Activated naive CD8-positive, alpha-beta T cell treated with anti-CD3 and anti-CD28 coated beads, Interleukin-2, amount 10 ng/mL, durations not matched to agents 7 days and 5 days (primary cell): ENCODE data around the gene BRWD1. TPM values are rescaled to one million over a fixed set of nuclear protein-coding genes. Genes with fewer than 3 reads are reported as not detected.
A peak's percentile ranks its signal among the peaks of the same experiment; 100 is the strongest.

Source experiments
- ATAC-seq: fragments of 150-1000 bp; cut with Tn5 transposase; one replicate; pipeline ENCODE4 v1.10.0; 2021; ENCODE audit warnings: low read depth, moderate library complexity
- POLR2A ChIA-PET: fragments of 350-600 bp; sonication (Branson Sonifier 250); formaldehyde crosslinking; loops from one replicate; lab custom pipeline; 2021; ENCODE audit warnings: antibody characterized with exemption; lab: Charles Lee
- DNase-seq: peaks from one replicate; pipeline ENCODE4 v3.0.0; 2021
- H3K27ac Mint-ChIP-seq: one replicate; pipeline ENCODE4 v1.8.0; 2022; ENCODE audit warnings: mild to moderate bottlenecking, mixed read lengths
- H3K27me3 Mint-ChIP-seq: one replicate; pipeline ENCODE4 v1.8.0; 2022; ENCODE audit warnings: mild to moderate bottlenecking, moderate library complexity, mixed read lengths
- H3K36me3 Mint-ChIP-seq: one replicate; pipeline ENCODE4 v1.8.0; 2021; ENCODE audit warnings: mild to moderate bottlenecking, mixed read lengths
- H3K4me1 Mint-ChIP-seq: one replicate; pipeline ENCODE4 v1.8.0; 2021; ENCODE audit warnings: mixed read lengths
- H3K4me3 Mint-ChIP-seq: one replicate; pipeline ENCODE4 v1.8.0; 2022; ENCODE audit warnings: mild to moderate bottlenecking, moderate library complexity, mixed read lengths
- H3K9me3 Mint-ChIP-seq: one replicate; pipeline ENCODE4 v1.8.0; 2021; ENCODE audit warnings: mixed read lengths
- total RNA-seq, 2 experiments: library from RNA; stranded (reverse); gene quantifications; one replicate each; pipeline ENCODE4 v1.2.3, GENCODE V29; 2021

Gene BRWD1
- total RNA-seq, 2 experiments from 2014 or later = 53.5 to 62.9 TPM

GRCh38 chr21:39319814-39320332 lies 6.4 kb upstream of the BRWD1 start:
- H3K4me1 Mint-ChIP-seq = peaks cover 6% of the 10 kb centered on the region
- no peak overlapping the region for H3K4me3 Mint-ChIP-seq
- H3K27me3 Mint-ChIP-seq = peaks cover 15% of the 10 kb centered on the region
- POLR2A ChIA-PET = no interaction called here
- H3K27ac Mint-ChIP-seq = no peak overlapping the region
- ATAC-seq = no peak
- H3K36me3 Mint-ChIP-seq = no peaks in the 10 kb centered on the region
- DNase-seq = no peak
- H3K9me3 Mint-ChIP-seq = no peaks in the 10 kb centered on the region

- POLR2A ChIA-PET = no interaction called here
- DNase-seq (no peak), ATAC-seq (no peak)
- no peak overlapping the region for H3K27ac Mint-ChIP-seq
- H3K36me3 Mint-ChIP-seq = no peaks in the 10 kb centered on the region
- no peak overlapping the region for H3K4me3 Mint-ChIP-seq
- H3K4me1 Mint-ChIP-seq = peaks cover 9% of the 10 kb centered on the region
- peaks cover 12% of the 10 kb centered on the region for H3K27me3 Mint-ChIP-seq
- no peaks in the 10 kb centered on the region for H3K9me3 Mint-ChIP-seq
Measured at GRCh38 chr21:39319251-39319756, 5.9 kb upstream of the BRWD1 start.

- Mint-ChIP-seq H3K4me3 (no peak overlapping the region), H3K36me3 (no peaks in the 10 kb centered on the region), H3K27me3 (peaks cover 8% of the 10 kb centered on the region), H3K9me3 (no peaks in the 10 kb centered on the region), H3K27ac (no peak overlapping the region), H3K4me1 (peaks cover 12% of the 10 kb centered on the region)
- POLR2A ChIA-PET = interaction anchor here (0.8 kb wide), 1 partner anchor 31 kb away, joined by 3 read pairs; no protein-coding TSS in a partner anchor
- DNase-seq (no peak), ATAC-seq (no peak)
Measured at GRCh38 chr21:39318091-39318959, 4.9 kb upstream of the BRWD1 start.

- ATAC-seq (no peak), DNase-seq (no peak)
- Mint-ChIP-seq H3K4me1 (peaks cover 12% of the 10 kb centered on the region), H3K27ac (no peak overlapping the region), H3K9me3 (no peaks in the 10 kb centered on the region), H3K36me3 (no peaks in the 10 kb centered on the region), H3K27me3 (peaks cover 8% of the 10 kb centered on the region), H3K4me3 (no peak overlapping the region)
- POLR2A ChIA-PET = interaction anchor here (0.8 kb wide), 1 partner anchor 32 kb away, joined by 3 read pairs; no protein-coding TSS in a partner anchor
Measured at GRCh38 chr21:39317134-39318090, 4.0 kb upstream of the BRWD1 start.

GRCh38 chr21:39316729-39317128 lies 3.3 kb upstream of the BRWD1 start:
- Mint-ChIP-seq H3K9me3 (no peaks in the 10 kb centered on the region), H3K4me3 (no peak overlapping the region), H3K27me3 (peaks cover 8% of the 10 kb centered on the region), H3K27ac (no peak overlapping the region), H3K4me1 (peaks cover 18% of the 10 kb centered on the region), H3K36me3 (peaks cover 3% of the 10 kb centered on the region)
- ATAC-seq (no peak), DNase-seq (no peak)
- POLR2A ChIA-PET = no interaction called here

GRCh38 chr21:39315603-39316445 lies 2.4 kb upstream of the BRWD1 start:
- Mint-ChIP-seq H3K4me3 (no peak overlapping the region), H3K27me3 (peaks cover 6% of the 10 kb centered on the region), H3K36me3 (peaks cover 5% of the 10 kb centered on the region), H3K27ac (no peak overlapping the region), H3K4me1 (peaks cover 16% of the 10 kb centered on the region), H3K9me3 (no peaks in the 10 kb centered on the region)
- POLR2A ChIA-PET = interaction anchor here (0.6 to 5.2 kb wide), 2 partner anchors 31 to 510 kb away, joined by 3 to 78 read pairs; partner anchors contain the start of genes ETS2 and HMGN1
- DNase-seq (no peak), ATAC-seq (no peak)

- H3K27me3 Mint-ChIP-seq = peaks cover 6% of the 10 kb centered on the region
- POLR2A ChIA-PET = interaction anchor here (0.6 to 5.2 kb wide), 9 partner anchors 12 to 131 kb away, joined by 3 to 78 read pairs (median 4); partner anchors contain the start of genes HMGN1 and PSMG1
- peak; percentile 17 for ATAC-seq
Measured at GRCh38 chr21:39314143-39315027, 953 bp upstream of the BRWD1 start.

GRCh38 chr21:39313042-39313570 lies 326 bp downstream of the BRWD1 start:
- H3K4me1 Mint-ChIP-seq = peaks cover 21% of the 10 kb centered on the region

More at GRCh38 chr21:39314143-39315027, 953 bp upstream of the BRWD1 start:
- DNase-seq = no peak
- H3K9me3 Mint-ChIP-seq = no peaks in the 10 kb centered on the region
- H3K27ac Mint-ChIP-seq = peak overlapping the region; percentile 94
- H3K36me3 Mint-ChIP-seq = peaks cover 10% of the 10 kb centered on the region
- peaks cover 19% of the 10 kb centered on the region for H3K4me1 Mint-ChIP-seq
- peak overlapping the region; percentile 95 for H3K4me3 Mint-ChIP-seq

GRCh38 chr21:39312112-39313041 lies 1.1 kb downstream of the BRWD1 start:
- Mint-ChIP-seq H3K27ac (peak overlapping the region; percentile 92), H3K4me1 (peaks cover 21% of the 10 kb centered on the region), H3K27me3 (peaks cover 4% of the 10 kb centered on the region), H3K36me3 (peaks cover 13% of the 10 kb centered on the region), H3K4me3 (peak overlapping the region; percentile 88), H3K9me3 (no peaks in the 10 kb centered on the region)
- POLR2A ChIA-PET = interaction anchor here (0.6 to 5.2 kb wide), 6 partner anchors 11 to 129 kb away, joined by 3 to 78 read pairs (median 8); partner anchors contain the start of genes HMGN1 and PSMG1
- DNase-seq (peak; percentile 97), ATAC-seq (peak; percentile 73)

More at GRCh38 chr21:39313042-39313570, 326 bp downstream of the BRWD1 start:
- H3K27ac Mint-ChIP-seq = peak overlapping the region; percentile 92
- ATAC-seq = peak; percentile 28
- H3K27me3 Mint-ChIP-seq = peaks cover 4% of the 10 kb centered on the region
- no peaks in the 10 kb centered on the region for H3K9me3 Mint-ChIP-seq
- H3K4me3 Mint-ChIP-seq = peak overlapping the region; percentile 95
- peaks cover 13% of the 10 kb centered on the region for H3K36me3 Mint-ChIP-seq
- POLR2A ChIA-PET = interaction anchor here (0.6 to 5.2 kb wide), 9 partner anchors 12 to 130 kb away, joined by 3 to 78 read pairs (median 6); partner anchors contain the start of genes HMGN1 and PSMG1
- DNase-seq = no peak

- H3K4me3 Mint-ChIP-seq = no peak overlapping the region
- H3K36me3 Mint-ChIP-seq = peaks cover 15% of the 10 kb centered on the region
- POLR2A ChIA-PET = interaction anchor here (5.2 kb wide), 1 partner anchor 36 kb away, joined by 78 read pairs; the partner anchor contains the start of gene HMGN1
- ATAC-seq (no peak), DNase-seq (no peak)
- no peaks in the 10 kb centered on the region for H3K9me3 Mint-ChIP-seq
- peaks cover 21% of the 10 kb centered on the region for H3K4me1 Mint-ChIP-seq
- peaks cover 3% of the 10 kb centered on the region for H3K27me3 Mint-ChIP-seq
- H3K27ac Mint-ChIP-seq = no peak overlapping the region
Measured at GRCh38 chr21:39311164-39311563, 2.3 kb downstream of the BRWD1 start.
